A673 (cell line): ENCODE data around the gene PLEKHH1.

Experiments used
- CTCF ChIP-seq: fragments of 300-800, 200-600 bp; sonication (generic); conservative IDR thresholded peaks from 2 replicates; pipeline ENCODE4 v1.5.1; 2017; ENCODE audit warnings: low read depth, mild to moderate bottlenecking, antibody characterized with exemption, low read length, moderate library complexity, mixed read lengths
- EZH2 ChIP-seq: fragments of 200-600 bp; sonication (generic); IDR thresholded peaks from 2 replicates; pipeline ENCODE4 v1.6.1; 2017; ENCODE audit warnings: borderline replicate concordance, low read depth, mild to moderate bottlenecking, mixed read lengths, antibody characterized with exemption, low read length; ENCODE audit not compliant: poor library complexity, severe bottlenecking

GRCh38 chr14:67508956-67509355 lies 24.1 kb upstream of the PLEKHH1 start:
- no peak for TF ChIP-seq CTCF
- TF ChIP-seq EZH2, result no peak
